GM12872 (cell line): ENCODE data around the gene BCL6.

Experiments used
- TF ChIP-seq, protein P1 (sequence below): IDR thresholded peaks from 3 replicates; pipeline ENCODE4 v1.5.1; 2011; ENCODE audit warnings: low read depth, mild to moderate bottlenecking, low read length, moderate library complexity; ENCODE audit not compliant: insufficient read depth

The BCL6 gene

DNA sequence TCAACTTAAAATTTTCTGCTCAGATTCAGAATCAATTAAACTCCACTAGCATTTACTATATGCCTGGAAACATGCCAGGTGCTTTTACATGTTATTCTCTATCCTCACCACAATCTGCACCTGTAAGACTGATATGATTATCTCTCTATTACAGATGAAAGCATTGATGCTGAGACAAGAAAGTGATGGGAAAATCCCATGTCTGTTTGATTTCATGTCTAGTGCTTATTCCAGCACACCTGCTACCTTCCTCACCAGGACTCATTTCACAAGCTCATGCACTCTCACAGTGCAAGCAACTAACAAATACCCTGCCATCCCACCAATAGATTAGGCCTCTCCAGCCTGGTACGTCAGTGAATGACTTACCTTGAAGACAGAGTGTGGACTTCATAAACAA lies 25.0 kb upstream of the BCL6 start:
- TF ChIP-seq, protein P1, sequence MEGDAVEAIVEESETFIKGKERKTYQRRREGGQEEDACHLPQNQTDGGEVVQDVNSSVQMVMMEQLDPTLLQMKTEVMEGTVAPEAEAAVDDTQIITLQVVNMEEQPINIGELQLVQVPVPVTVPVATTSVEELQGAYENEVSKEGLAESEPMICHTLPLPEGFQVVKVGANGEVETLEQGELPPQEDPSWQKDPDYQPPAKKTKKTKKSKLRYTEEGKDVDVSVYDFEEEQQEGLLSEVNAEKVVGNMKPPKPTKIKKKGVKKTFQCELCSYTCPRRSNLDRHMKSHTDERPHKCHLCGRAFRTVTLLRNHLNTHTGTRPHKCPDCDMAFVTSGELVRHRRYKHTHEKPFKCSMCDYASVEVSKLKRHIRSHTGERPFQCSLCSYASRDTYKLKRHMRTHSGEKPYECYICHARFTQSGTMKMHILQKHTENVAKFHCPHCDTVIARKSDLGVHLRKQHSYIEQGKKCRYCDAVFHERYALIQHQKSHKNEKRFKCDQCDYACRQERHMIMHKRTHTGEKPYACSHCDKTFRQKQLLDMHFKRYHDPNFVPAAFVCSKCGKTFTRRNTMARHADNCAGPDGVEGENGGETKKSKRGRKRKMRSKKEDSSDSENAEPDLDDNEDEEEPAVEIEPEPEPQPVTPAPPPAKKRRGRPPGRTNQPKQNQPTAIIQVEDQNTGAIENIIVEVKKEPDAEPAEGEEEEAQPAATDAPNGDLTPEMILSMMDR = no peak

DNA sequence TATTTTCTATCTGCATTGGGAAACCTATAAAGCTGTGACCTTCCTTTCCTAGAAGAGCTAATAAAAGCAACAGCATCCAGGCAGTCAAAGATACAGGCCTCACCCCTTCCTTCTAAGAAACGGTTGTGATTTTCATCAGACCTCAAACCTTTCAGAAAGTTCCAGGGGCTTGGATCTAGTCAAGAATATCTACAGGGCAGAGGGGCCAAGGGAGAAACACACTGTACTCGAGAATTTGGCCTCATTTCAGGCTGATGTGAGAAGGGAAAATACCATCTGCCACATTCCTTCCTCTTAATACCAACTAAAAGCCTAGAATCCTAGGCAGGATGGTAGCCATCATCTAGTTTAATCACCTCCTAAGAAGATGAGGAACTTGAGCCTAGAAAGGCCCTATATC lies 24.5 kb upstream of the BCL6 start:
- TF ChIP-seq, protein P1 = no peak

DNA sequence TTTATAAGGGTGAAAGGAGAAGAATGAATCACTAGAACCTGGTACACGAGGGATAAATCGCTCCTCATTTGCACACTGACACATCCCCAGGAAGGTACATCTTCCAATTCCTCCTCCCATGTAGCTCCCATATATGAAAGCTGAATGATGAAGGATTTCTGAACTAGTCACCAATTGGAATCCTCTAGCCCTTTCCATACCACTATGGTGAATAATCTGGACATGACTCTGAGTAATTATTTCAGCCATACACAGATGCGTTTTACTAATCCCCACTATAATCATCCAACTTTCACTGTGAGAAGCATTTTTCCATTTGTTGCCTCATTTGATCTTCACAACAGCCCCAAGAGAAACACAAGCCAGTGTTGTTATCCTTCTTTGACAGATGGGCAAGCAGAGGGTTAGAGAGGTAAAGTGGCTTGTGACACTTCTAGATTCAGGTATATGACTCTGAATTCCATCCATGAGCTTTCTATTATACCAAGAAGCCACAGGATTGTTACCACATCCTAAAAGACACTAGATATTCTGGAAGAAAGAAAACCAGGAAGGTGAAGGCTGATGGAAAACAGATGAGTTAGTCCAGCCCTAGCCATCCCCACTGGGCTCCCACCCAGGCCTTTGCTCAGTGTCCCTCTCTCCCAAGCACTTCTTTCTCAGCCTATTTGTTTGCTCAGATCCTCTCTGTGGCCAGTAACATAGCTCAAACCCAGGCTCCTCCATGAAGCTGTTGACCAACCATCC lies 22.2 kb upstream of the BCL6 start:
- TF ChIP-seq, protein P1 = no peak

DNA sequence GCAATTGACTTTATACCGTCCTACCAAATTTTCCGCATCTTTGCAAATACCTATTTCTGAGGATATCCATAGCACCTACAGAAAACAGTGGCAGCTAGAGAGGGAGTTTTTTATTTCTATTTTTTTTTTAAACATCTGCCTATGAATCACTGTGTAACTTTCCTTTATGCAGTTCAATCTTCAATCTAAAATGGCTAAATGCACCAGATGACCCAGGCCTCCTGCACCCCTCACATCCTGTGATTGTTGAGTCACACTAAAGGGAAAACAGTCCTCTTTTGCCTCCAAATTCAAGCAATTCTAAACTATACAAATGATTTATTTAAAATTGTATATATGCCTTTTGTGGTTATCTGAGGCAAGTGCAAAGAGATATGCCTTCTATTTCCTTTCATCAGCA lies 20.1 kb upstream of the BCL6 start:
- TF ChIP-seq, protein P1 = no peak

DNA sequence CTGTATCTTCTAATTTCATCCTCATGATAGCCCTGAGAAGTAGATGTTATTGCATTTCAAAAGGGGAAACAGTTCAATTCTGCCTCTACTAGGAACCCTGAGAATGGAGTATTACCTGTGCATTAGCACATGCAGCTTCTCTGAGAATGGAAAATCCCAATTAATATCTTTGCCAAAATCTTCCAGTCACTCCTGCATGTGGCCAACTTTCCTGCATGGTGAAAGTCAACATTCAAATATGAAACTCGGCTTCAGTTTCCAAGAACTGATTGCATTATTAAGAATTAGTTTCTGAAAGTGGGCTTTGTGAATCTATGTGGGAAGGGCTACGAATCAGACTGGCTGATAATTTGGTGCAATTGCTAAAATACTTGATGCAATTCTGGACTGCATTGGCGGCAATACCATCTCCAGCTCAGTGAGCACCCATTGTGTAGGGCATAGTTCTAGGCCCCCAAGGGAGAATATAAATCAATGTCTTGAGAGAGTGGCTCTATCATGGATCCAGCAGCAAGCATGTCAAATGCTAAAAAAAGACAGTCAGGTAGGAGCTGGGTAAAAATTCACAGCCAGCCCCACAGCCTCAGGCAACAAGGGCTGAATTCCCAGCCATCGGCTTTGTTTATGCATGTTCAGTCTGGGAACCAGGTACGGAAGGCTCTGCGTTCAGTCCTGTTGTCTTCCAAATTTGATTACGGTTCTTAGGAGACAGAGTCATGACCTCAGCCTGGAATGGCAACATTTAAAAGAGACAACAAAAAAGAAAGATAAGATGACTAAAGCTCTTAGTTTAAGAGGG lies 18.8 kb upstream of the BCL6 start:
- TF ChIP-seq, protein P1 = no peak

DNA sequence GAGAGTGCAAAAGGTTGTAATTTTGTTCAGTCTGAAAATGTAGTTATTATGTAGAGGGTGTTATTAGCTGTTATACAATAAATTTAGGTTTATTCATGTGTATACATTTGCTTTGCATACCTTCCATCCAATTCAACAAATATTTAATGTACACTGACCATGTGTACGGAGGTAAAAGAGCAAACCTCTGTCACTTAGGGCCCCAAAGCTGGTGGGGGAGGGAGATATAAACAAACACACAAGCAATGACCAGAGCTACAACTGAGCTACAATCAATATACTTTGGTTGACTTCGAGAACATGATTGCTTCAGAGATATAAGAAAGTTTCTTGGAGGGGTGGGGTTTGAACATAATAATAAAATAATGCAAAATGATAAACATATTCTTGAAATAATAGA lies 17.5 kb upstream of the BCL6 start:
- TF ChIP-seq, protein P1 = no peak

DNA sequence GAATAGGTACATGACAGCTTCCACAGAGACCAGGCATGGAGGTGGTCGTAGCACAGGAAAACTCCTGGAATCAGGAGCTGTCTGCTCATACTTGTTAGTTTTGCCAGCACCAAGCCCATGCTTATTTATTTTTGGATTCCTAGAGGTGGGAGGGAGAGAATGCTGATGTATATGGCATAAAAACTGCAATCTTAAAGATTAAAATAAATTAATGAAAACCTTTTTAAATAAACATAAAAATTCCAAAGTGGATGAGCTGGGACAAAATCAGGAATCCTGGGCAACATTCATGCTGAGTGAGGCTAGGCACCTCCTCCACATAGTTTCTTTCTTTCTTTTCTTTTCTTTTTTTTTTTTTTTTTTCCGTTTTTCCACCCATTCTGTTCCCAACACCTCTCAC lies 14.3 kb upstream of the BCL6 start:
- TF ChIP-seq, protein P1 = no peak
